ENCODE data around the gene HBE1.

HBE1 gene

DNA sequence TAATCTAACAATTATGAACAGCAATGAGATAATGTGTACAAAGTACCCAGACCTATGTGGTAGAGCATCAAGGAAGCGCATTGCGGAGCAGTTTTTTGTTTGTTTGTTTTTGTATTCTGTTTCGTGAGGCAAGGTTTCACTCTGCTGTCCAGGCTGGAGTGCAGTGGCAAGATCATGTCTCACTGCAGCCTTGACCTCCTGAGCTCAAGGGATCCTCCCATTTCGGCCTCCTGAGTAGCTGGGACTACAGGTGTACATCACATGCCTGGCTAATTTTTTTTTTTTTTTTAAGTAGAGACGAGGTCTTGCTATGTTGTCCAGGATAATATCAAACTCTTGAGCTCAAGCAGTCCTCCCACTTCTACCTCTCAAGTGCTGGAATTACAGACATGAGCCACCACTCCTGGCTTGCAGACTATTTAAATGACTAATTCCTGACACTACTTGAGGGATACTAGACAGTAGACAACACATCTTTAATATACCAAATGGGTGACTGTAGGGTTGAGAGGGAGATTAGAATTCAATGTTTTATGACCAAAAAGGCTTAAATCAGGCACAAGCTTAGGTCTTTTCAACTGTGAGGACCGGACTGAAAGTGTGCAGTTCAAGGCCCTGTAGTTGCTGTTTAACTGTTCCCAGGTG lies 19.3 kb upstream of the HBE1 start:
- H2BK120ac ChIP-seq (ENCODE audit: low read depth, low read length) = no peak overlapping the region
- 76% methylated on average over 6 of the region's 6 CpGs for WGBS
- DNase-seq = peak; percentile 6
- H3K9ac ChIP-seq (ENCODE audit: low read length) = no peak overlapping the region
- no peaks in the 10 kb centered on the region for H3K27me3 ChIP-seq (ENCODE audit: control insufficient read depth in 1 of 2, insufficient read depth in 1 of 2, low read length in 2 of 2)
- H3K79me1 ChIP-seq (replicated peaks; ENCODE audit: low read length, poor library complexity, severe bottlenecking) = no peaks in the 10 kb centered on the region
- H3K18ac ChIP-seq (ENCODE audit: low read depth in 1 of 2, low read length in 2 of 2) = no peak overlapping the region
- H4K8ac ChIP-seq (ENCODE audit: low read length) = no peak overlapping the region
- no peaks in the 10 kb centered on the region for H3K4me1 ChIP-seq (ENCODE audit: control insufficient read depth, insufficient read depth, low read depth, low read length)
- H2BK15ac ChIP-seq (ENCODE audit: low read depth, poor library complexity, severe bottlenecking) = no peak overlapping the region
- no peak overlapping the region for H3K4me2 ChIP-seq (ENCODE audit: low read length, poor library complexity, severe bottlenecking)
- H3K27ac ChIP-seq (ENCODE audit: low read length, poor library complexity, severe bottlenecking) = no peak overlapping the region
- no peak overlapping the region for H3K14ac ChIP-seq (ENCODE audit: low read length in 2 of 2)
- no peak overlapping the region for H3K4me3 ChIP-seq (ENCODE audit: insufficient read depth in 1 of 2, low read depth in 1 of 2, low read length in 2 of 2)
- no peak overlapping the region for H2AK5ac ChIP-seq (ENCODE audit: low read length, severe bottlenecking)
- no peaks in the 10 kb centered on the region for H3K9me3 ChIP-seq (ENCODE audit: control insufficient read depth, low read length)
- H3K36me3 ChIP-seq (ENCODE audit: control insufficient read depth in 1 of 2, insufficient read depth in 2 of 2, low read depth in 1 of 2, low read length in 2 of 2) = no peaks in the 10 kb centered on the region
- H2AFZ ChIP-seq (ENCODE audit: low read depth, low read length) = no peak overlapping the region
- H3K23ac ChIP-seq (ENCODE audit: low read length in 2 of 2) = no peak overlapping the region
- no peak overlapping the region for H2BK12ac ChIP-seq (ENCODE audit: low read length in 2 of 2)
- H4K91ac ChIP-seq (ENCODE audit: low read length) = no peak overlapping the region
- no peak overlapping the region for H3K4ac ChIP-seq (ENCODE audit: low read depth in 1 of 2, low read length in 2 of 2)
- H2BK5ac ChIP-seq (ENCODE audit: low read depth, low read length, poor library complexity, severe bottlenecking) = no peak overlapping the region

DNA sequence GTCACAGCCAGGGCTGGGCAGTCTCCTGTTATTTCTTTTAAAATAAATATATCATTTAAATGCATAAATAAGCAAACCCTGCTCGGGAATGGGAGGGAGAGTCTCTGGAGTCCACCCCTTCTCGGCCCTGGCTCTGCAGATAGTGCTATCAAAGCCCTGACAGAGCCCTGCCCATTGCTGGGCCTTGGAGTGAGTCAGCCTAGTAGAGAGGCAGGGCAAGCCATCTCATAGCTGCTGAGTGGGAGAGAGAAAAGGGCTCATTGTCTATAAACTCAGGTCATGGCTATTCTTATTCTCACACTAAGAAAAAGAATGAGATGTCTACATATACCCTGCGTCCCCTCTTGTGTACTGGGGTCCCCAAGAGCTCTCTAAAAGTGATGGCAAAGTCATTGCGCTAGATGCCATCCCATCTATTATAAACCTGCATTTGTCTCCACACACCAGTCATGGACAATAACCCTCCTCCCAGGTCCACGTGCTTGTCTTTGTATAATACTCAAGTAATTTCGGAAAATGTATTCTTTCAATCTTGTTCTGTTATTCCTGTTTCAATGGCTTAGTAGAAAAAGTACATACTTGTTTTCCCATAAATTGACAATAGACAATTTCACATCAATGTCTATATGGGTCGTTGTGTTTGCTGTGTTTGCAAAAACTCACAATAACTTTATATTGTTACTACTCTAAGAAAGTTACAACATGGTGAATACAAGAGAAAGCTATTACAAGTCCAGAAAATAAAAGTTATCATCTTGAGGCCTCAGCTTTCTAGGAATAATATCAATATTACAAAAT lies 18.6 kb upstream of the HBE1 start:
- no peak overlapping the region for H3K23ac ChIP-seq (ENCODE audit: low read length in 2 of 2)
- H2BK12ac ChIP-seq (ENCODE audit: low read length in 2 of 2) = no peak overlapping the region

DNA sequence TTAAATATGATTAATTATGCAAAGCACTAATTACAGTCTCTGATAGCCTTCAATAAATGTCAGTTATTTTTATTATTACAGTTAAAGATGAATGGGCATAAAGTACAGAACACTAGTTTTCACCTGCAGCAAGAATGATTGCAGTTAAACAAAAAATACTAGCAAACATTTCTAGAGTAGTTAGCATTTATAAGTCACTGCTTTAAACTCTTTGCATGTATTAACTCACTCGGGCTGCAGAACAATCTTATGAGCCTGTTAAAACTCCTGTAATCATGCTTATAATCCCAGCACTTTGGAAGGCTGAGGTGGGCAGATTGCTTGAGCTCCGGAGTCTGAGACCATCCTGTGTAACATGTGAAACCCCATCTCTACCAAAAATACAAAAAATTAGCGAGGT lies 17.2 kb upstream of the HBE1 start:
- Histone ChIP-seq H3K4me2 (ENCODE audit: low read length, poor library complexity, severe bottlenecking) (no peak overlapping the region), H3K18ac (ENCODE audit: low read depth in 1 of 2, low read length in 2 of 2) (no peak overlapping the region), H3K27me3 (ENCODE audit: control insufficient read depth in 1 of 2, insufficient read depth in 1 of 2, low read length in 2 of 2) (no peaks in the 10 kb centered on the region), H2BK5ac (ENCODE audit: low read depth, low read length, poor library complexity, severe bottlenecking) (no peak overlapping the region), H3K9me3 (ENCODE audit: control insufficient read depth, low read length) (no peaks in the 10 kb centered on the region), H4K91ac (ENCODE audit: low read length) (no peak overlapping the region), H2AK5ac (ENCODE audit: low read length, severe bottlenecking) (no peak overlapping the region), H3K4me1 (ENCODE audit: control insufficient read depth, insufficient read depth, low read depth, low read length) (no peaks in the 10 kb centered on the region), H4K8ac (ENCODE audit: low read length) (no peak overlapping the region), H3K4ac (ENCODE audit: low read depth in 1 of 2, low read length in 2 of 2) (no peak overlapping the region), H3K36me3 (ENCODE audit: control insufficient read depth in 1 of 2, insufficient read depth in 2 of 2, low read depth in 1 of 2, low read length in 2 of 2) (no peaks in the 10 kb centered on the region), H2BK12ac (ENCODE audit: low read length in 2 of 2) (no peak overlapping the region), H3K79me1 (replicated peaks; ENCODE audit: low read length, poor library complexity, severe bottlenecking) (no peaks in the 10 kb centered on the region), H3K4me3 (ENCODE audit: insufficient read depth in 1 of 2, low read depth in 1 of 2, low read length in 2 of 2) (no peak overlapping the region), H3K9ac (ENCODE audit: low read length) (no peak overlapping the region), H3K23ac (ENCODE audit: low read length in 2 of 2) (no peak overlapping the region), H3K27ac (ENCODE audit: low read length, poor library complexity, severe bottlenecking) (no peak overlapping the region), H2BK120ac (ENCODE audit: low read depth, low read length) (no peak overlapping the region), H2AFZ (ENCODE audit: low read depth, low read length) (no peak overlapping the region), H3K14ac (ENCODE audit: low read length in 2 of 2) (no peak overlapping the region), H2BK15ac (ENCODE audit: low read depth, poor library complexity, severe bottlenecking) (no peak overlapping the region)
- DNase-seq = no peak
- 86% methylated on average over 2 of the region's 3 CpGs for WGBS

More for the DNA sequence above, 18.6 kb upstream of the HBE1 start:
- H2BK120ac ChIP-seq (ENCODE audit: low read depth, low read length) = no peak overlapping the region
- H3K9ac ChIP-seq (ENCODE audit: low read length) = no peak overlapping the region
- H3K79me1 ChIP-seq (replicated peaks; ENCODE audit: low read length, poor library complexity, severe bottlenecking) = no peaks in the 10 kb centered on the region
- H3K4ac ChIP-seq (ENCODE audit: low read depth in 1 of 2, low read length in 2 of 2) = no peak overlapping the region
- no peaks in the 10 kb centered on the region for H3K4me1 ChIP-seq (ENCODE audit: control insufficient read depth, insufficient read depth, low read depth, low read length)
- no peak overlapping the region for H3K14ac ChIP-seq (ENCODE audit: low read length in 2 of 2)
- H4K91ac ChIP-seq (ENCODE audit: low read length) = no peak overlapping the region
- H3K27ac ChIP-seq (ENCODE audit: low read length, poor library complexity, severe bottlenecking) = no peak overlapping the region
- no peak overlapping the region for H2AFZ ChIP-seq (ENCODE audit: low read depth, low read length)
- no peak overlapping the region for H2BK15ac ChIP-seq (ENCODE audit: low read depth, poor library complexity, severe bottlenecking)
- H3K4me3 ChIP-seq (ENCODE audit: insufficient read depth in 1 of 2, low read depth in 1 of 2, low read length in 2 of 2) = no peak overlapping the region
- WGBS = 66% methylated on average over 5 of the region's 7 CpGs
- no peaks in the 10 kb centered on the region for H3K36me3 ChIP-seq (ENCODE audit: control insufficient read depth in 1 of 2, insufficient read depth in 2 of 2, low read depth in 1 of 2, low read length in 2 of 2)
- H4K8ac ChIP-seq (ENCODE audit: low read length) = no peak overlapping the region
- no peaks in the 10 kb centered on the region for H3K9me3 ChIP-seq (ENCODE audit: control insufficient read depth, low read length)
- no peak overlapping the region for H3K18ac ChIP-seq (ENCODE audit: low read depth in 1 of 2, low read length in 2 of 2)
- H2AK5ac ChIP-seq (ENCODE audit: low read length, severe bottlenecking) = no peak overlapping the region
- H2BK5ac ChIP-seq (ENCODE audit: low read depth, low read length, poor library complexity, severe bottlenecking) = no peak overlapping the region
- DNase-seq = peak; percentile 26
- H3K27me3 ChIP-seq (ENCODE audit: control insufficient read depth in 1 of 2, insufficient read depth in 1 of 2, low read length in 2 of 2) = no peaks in the 10 kb centered on the region
- no peak overlapping the region for H3K4me2 ChIP-seq (ENCODE audit: low read length, poor library complexity, severe bottlenecking)

DNA sequence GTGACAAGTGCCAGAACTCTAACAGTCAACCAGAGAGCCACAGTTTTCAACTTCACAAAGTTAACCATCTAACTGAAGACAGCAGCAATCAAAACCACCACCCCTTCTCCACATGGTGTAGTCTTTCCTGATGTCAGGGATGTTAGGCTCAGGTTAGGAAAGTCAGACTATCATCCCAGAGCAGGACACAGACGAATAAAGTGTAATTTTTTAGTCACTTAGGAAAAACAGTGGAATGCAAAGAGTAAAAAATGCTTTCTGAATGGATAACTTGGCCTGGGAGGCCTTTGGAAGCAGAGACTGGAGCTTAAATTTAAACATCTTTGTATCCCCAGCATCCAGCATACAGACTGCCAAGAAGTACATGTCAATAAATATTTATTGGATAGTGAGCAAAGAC lies 16.6 kb upstream of the HBE1 start:
- Histone ChIP-seq H3K27ac (ENCODE audit: low read length, poor library complexity, severe bottlenecking) (no peak overlapping the region), H2BK120ac (ENCODE audit: low read depth, low read length) (no peak overlapping the region), H2BK12ac (ENCODE audit: low read length in 2 of 2) (no peak overlapping the region), H3K4me3 (ENCODE audit: insufficient read depth in 1 of 2, low read depth in 1 of 2, low read length in 2 of 2) (no peak overlapping the region), H2AFZ (ENCODE audit: low read depth, low read length) (no peak overlapping the region), H3K14ac (ENCODE audit: low read length in 2 of 2) (no peak overlapping the region), H3K9ac (ENCODE audit: low read length) (no peak overlapping the region), H3K9me3 (ENCODE audit: control insufficient read depth, low read length) (no peaks in the 10 kb centered on the region), H3K23ac (ENCODE audit: low read length in 2 of 2) (no peak overlapping the region), H2BK5ac (ENCODE audit: low read depth, low read length, poor library complexity, severe bottlenecking) (no peak overlapping the region), H3K27me3 (ENCODE audit: control insufficient read depth in 1 of 2, insufficient read depth in 1 of 2, low read length in 2 of 2) (no peaks in the 10 kb centered on the region), H2BK15ac (ENCODE audit: low read depth, poor library complexity, severe bottlenecking) (no peak overlapping the region), H2AK5ac (ENCODE audit: low read length, severe bottlenecking) (no peak overlapping the region), H4K8ac (ENCODE audit: low read length) (no peak overlapping the region), H3K79me1 (replicated peaks; ENCODE audit: low read length, poor library complexity, severe bottlenecking) (no peaks in the 10 kb centered on the region), H4K91ac (ENCODE audit: low read length) (no peak overlapping the region), H3K4me1 (ENCODE audit: control insufficient read depth, insufficient read depth, low read depth, low read length) (no peaks in the 10 kb centered on the region), H3K4ac (ENCODE audit: low read depth in 1 of 2, low read length in 2 of 2) (no peak overlapping the region), H3K36me3 (ENCODE audit: control insufficient read depth in 1 of 2, insufficient read depth in 2 of 2, low read depth in 1 of 2, low read length in 2 of 2) (no peaks in the 10 kb centered on the region), H3K4me2 (ENCODE audit: low read length, poor library complexity, severe bottlenecking) (no peak overlapping the region), H3K18ac (ENCODE audit: low read depth in 1 of 2, low read length in 2 of 2) (no peak overlapping the region)
- WGBS = 100% methylated on average over 1 of the region's 1 CpG
- no peak for DNase-seq
